Natural killer cell (primary cell): ENCODE measurements around the gene MRM2. TPM values are rescaled to one million over a fixed set of nuclear protein-coding genes. Genes with fewer than 3 reads are reported as not detected.

Source experiments
- ATAC-seq, 3 donors: fragments of 150-1000 bp in 2 of 3; fragments of 200-7000 bp in 1 of 3; cut with Tn5 transposase; 1 replicate in 1 of 3; 2 replicates in 2 of 3; pipeline ENCODE4 v1.10.0; 2021; ENCODE audit warnings: mild to moderate bottlenecking in 2 of 3, moderate library complexity in 2 of 3
- DNase-seq, 2 donors: peaks; one replicate each; pipeline versions ENCODE4 v3.0.0 to v3.0.0-alpha.2; 2013 to 2021; ENCODE audit warnings: mixed read lengths in 1 of 2
- H3K27ac ChIP-seq: one replicate; pipeline ENCODE4 v1.5.1; 2013; ENCODE audit warnings: mild to moderate bottlenecking, low read length
- H3K27me3 ChIP-seq: one replicate; pipeline ENCODE4 v1.6.1; 2013; ENCODE audit warnings: low read length; ENCODE audit not compliant: control insufficient read depth, insufficient read depth
- H3K36me3 ChIP-seq: one replicate; pipeline ENCODE4 v1.6.1; 2013; ENCODE audit warnings: low read length; ENCODE audit not compliant: control insufficient read depth, insufficient read depth
- H3K4me1 ChIP-seq: one replicate; pipeline ENCODE4 v1.6.1; 2013; ENCODE audit warnings: low read length; ENCODE audit not compliant: control insufficient read depth, insufficient read depth
- H3K4me3 ChIP-seq: one replicate; pipeline ENCODE4 v1.5.1; 2013; ENCODE audit warnings: low read length
- H3K9me3 ChIP-seq: one replicate; pipeline ENCODE4 v1.6.1; 2013; ENCODE audit warnings: low read length; ENCODE audit not compliant: control insufficient read depth, insufficient read depth
- H3K27ac Mint-ChIP-seq, 2 donors: one replicate each; pipeline ENCODE4 v1.8.0; 2022; ENCODE audit warnings: mild to moderate bottlenecking in 2 of 2, mixed read lengths in 2 of 2, moderate library complexity in 1 of 2
- H3K27me3 Mint-ChIP-seq, 2 donors: one replicate each; pipeline ENCODE4 v1.8.0; 2022; ENCODE audit warnings: low read depth in 2 of 2, mixed read lengths in 2 of 2
- H3K36me3 Mint-ChIP-seq: one replicate; pipeline ENCODE4 v1.8.0; 2022; ENCODE audit warnings: mixed read lengths
- H3K4me1 Mint-ChIP-seq, 2 donors: one replicate each; pipeline ENCODE4 v1.8.0; 2022; ENCODE audit warnings: mixed read lengths in 2 of 2
- H3K4me3 Mint-ChIP-seq: one replicate; pipeline ENCODE4 v1.8.0; 2022; ENCODE audit warnings: mild to moderate bottlenecking, moderate library complexity, mixed read lengths
- H3K9me3 Mint-ChIP-seq, 2 donors: one replicate each; pipeline ENCODE4 v1.8.0; 2022; ENCODE audit warnings: mixed read lengths in 2 of 2
- WGBS: methylation state at CpG from one replicate; pipeline ENCODE4 v1.1.7; 2013; ENCODE audit warnings: missing lambda C conversion rate; ENCODE audit not compliant: insufficient coverage; 5-methylcytosine and 5-hydroxymethylcytosine counted together
- intact Hi-C: fragments of 100-400 bp; cut with micrococcal nuclease; formaldehyde crosslinking; loops from one replicate; pipeline ENCODE4 v1.14.2; 2022
- total RNA-seq, 4 donors: library from RNA; stranded (reverse); fragments of 120-200 nt in 1 of 4; gene quantifications; one replicate each; pipeline versions ENCODE4 v1.2.3 to v1.2.4, GENCODE V29; 2013 to 2022
- TF ChIP-seq, protein P1 (sequence below): fragments of 200-600 bp; IDR thresholded peaks from one replicate; pipeline ENCODE4 v1.8.0; 2022; ENCODE audit warnings: antibody characterized with exemption

The MRM2 gene
- total RNA-seq, 3 donors from 2014 or later (not counting 1 experiment from before 2014, with no cell fraction given) = 7.9 to 12.0 (median 10.0) TPM

- intact Hi-C loops = no loop called here
- no peaks in the 10 kb centered on the region for H3K36me3 ChIP-seq
- TF ChIP-seq, protein P1, sequence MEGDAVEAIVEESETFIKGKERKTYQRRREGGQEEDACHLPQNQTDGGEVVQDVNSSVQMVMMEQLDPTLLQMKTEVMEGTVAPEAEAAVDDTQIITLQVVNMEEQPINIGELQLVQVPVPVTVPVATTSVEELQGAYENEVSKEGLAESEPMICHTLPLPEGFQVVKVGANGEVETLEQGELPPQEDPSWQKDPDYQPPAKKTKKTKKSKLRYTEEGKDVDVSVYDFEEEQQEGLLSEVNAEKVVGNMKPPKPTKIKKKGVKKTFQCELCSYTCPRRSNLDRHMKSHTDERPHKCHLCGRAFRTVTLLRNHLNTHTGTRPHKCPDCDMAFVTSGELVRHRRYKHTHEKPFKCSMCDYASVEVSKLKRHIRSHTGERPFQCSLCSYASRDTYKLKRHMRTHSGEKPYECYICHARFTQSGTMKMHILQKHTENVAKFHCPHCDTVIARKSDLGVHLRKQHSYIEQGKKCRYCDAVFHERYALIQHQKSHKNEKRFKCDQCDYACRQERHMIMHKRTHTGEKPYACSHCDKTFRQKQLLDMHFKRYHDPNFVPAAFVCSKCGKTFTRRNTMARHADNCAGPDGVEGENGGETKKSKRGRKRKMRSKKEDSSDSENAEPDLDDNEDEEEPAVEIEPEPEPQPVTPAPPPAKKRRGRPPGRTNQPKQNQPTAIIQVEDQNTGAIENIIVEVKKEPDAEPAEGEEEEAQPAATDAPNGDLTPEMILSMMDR = no peak
- Mint-ChIP-seq H3K36me3 (no peaks in the 10 kb centered on the region), H3K4me3 (no peak overlapping the region), H3K4me1 (no peaks in the 10 kb centered on the region), H3K27ac (no peak overlapping the region), H3K9me3 (no peaks in the 10 kb centered on the region), H3K27me3 (no peaks in the 10 kb centered on the region)
- 97% methylated on average over 10 of the region's 10 CpGs for WGBS
- DNase-seq (no peak), ATAC-seq (no peak)
- H3K27me3 ChIP-seq = no peaks in the 10 kb centered on the region
- H3K27ac ChIP-seq = no peak overlapping the region
- peaks cover 3% of the 10 kb centered on the region for H3K9me3 ChIP-seq
- H3K4me3 ChIP-seq = no peak overlapping the region
- H3K4me1 ChIP-seq = no peaks in the 10 kb centered on the region
These were observed 51.5 kb downstream of the MRM2 start for GRCh38 chr7:2190531-2190930.

- no peaks in the 10 kb centered on the region for H3K27me3 ChIP-seq
- no peak overlapping the region for H3K4me3 Mint-ChIP-seq
- H3K27me3 Mint-ChIP-seq = no peaks in the 10 kb centered on the region
- TF ChIP-seq, protein P1 = no peak
- H3K36me3 Mint-ChIP-seq = no peaks in the 10 kb centered on the region
- 98% methylated on average over 3 of the region's 4 CpGs for WGBS
- H3K4me1 Mint-ChIP-seq = no peaks in the 10 kb centered on the region
- no peak overlapping the region for H3K27ac ChIP-seq
- intact Hi-C loops = no loop called here
- H3K4me1 ChIP-seq = no peaks in the 10 kb centered on the region
- H3K9me3 ChIP-seq = no peaks in the 10 kb centered on the region
- H3K9me3 Mint-ChIP-seq = no peaks in the 10 kb centered on the region
- H3K27ac Mint-ChIP-seq = no peak overlapping the region
- ATAC-seq = no peak
- H3K4me3 ChIP-seq = no peak overlapping the region
- no peaks in the 10 kb centered on the region for H3K36me3 ChIP-seq
- no peak for DNase-seq
These were observed 55.8 kb downstream of the MRM2 start for GRCh38 chr7:2186166-2186565.

DNA sequence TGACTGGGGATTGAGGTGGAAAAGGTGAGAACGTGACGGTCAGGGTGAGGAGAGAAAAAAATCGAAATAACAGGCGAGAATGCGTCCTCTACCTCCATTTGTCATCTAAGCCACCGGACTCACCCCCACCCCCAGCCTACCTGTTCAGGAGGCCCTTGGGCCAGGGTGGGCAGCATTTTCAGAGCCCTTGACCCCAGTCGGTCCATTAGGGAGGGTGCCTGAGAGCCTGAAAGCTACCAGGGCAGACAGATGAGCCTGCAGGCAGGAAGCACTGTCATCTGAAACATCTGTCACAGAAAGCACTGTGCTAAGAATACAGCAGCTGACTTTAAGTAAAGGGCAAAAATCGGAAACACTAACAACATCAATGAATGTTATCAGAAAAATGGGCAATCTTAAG is 56.3 kb downstream of the MRM2 start:
- no peaks in the 10 kb centered on the region for H3K27me3 Mint-ChIP-seq
- no peak overlapping the region for H3K27ac Mint-ChIP-seq

More for the DNA sequence above, 56.3 kb downstream of the MRM2 start:
- Histone ChIP-seq H3K9me3 (no peaks in the 10 kb centered on the region), H3K36me3 (no peaks in the 10 kb centered on the region), H3K4me3 (no peak overlapping the region), H3K4me1 (no peaks in the 10 kb centered on the region), H3K27ac (no peak overlapping the region), H3K27me3 (no peaks in the 10 kb centered on the region)
- ATAC-seq (no peak), DNase-seq (no peak)
- TF ChIP-seq, protein P1 = no peak
- intact Hi-C loops = no loop called here
- no peaks in the 10 kb centered on the region for H3K4me1 Mint-ChIP-seq
- H3K4me3 Mint-ChIP-seq = no peak overlapping the region
- WGBS = over 99% methylated on average over 5 of the region's 8 CpGs
- no peaks in the 10 kb centered on the region for H3K36me3 Mint-ChIP-seq
- no peaks in the 10 kb centered on the region for H3K9me3 Mint-ChIP-seq

Other genes with a start within 250 kb of the MRM2 start
- 10 to 100 TPM; 53.6 to 81.2 (median 77.4) TPM for gene MAD1L1, start 9.3 kb downstream of the MRM2 start, total RNA-seq
- 10 to 100 TPM; 17.9 to 19.2 (median 18.2) TPM for gene NUDT1, start within 50 bp of the MRM2 start, total RNA-seq
- 10 to 100 TPM in 2 of 3 donors, 1 to 10 TPM in 1; 8.3 to 15.7 (median 12.6) TPM for gene SNX8, start 72.2 kb upstream of the MRM2 start, total RNA-seq
- gene EIF3B, start 112.6 kb upstream of the MRM2 start, total RNA-seq = 100 to 1,000 TPM; 194 to 219 (median 197) TPM
- 100 to 1,000 TPM; 102 to 159 (median 124) TPM for gene CHST12, start 161.4 kb upstream of the MRM2 start, total RNA-seq
- gene GRIFIN, start 234.2 kb upstream of the MRM2 start, total RNA-seq = not detected